Measurements from ENCODE around the gene PAQR7. TPM values are rescaled to one million over a fixed set of nuclear protein-coding genes. Genes with fewer than 3 reads are reported as not detected.
"Not testable (repeated sequence)": the region's sequence is repeated elsewhere in the genome, so short reads cannot be mapped to it uniquely, and the experiment has no call there.

The PAQR7 gene
- total and polyA plus RNA-seq, 2 donors: 10.4 to 13.4 TPM

- not testable (repeated sequence) for DNase-seq (ENCODE audit: extremely low spot score); H3K4me3 ChIP-seq (ENCODE audit: low read depth, low read length); H3K36me3 ChIP-seq (ENCODE audit: insufficient read depth); H3K4me1 ChIP-seq (ENCODE audit: insufficient read depth); H3K27ac ChIP-seq (ENCODE audit: low read depth)
- 97% methylated on average over 4 of the region's 4 CpGs for WGBS
Measured at GRCh38 chr1:25839808-25840207, 35.7 kb downstream of the PAQR7 start.

- Histone ChIP-seq H3K4me1 (ENCODE audit: insufficient read depth) (no peaks in the 10 kb centered on the region), H3K36me3 (ENCODE audit: insufficient read depth) (peaks cover 1% of the 10 kb centered on the region), H3K27ac (ENCODE audit: low read depth) (no peak overlapping the region), H3K4me3 (ENCODE audit: low read depth, low read length) (no peak overlapping the region)
- DNase-seq (ENCODE audit: extremely low spot score): no peak
- WGBS: 71% methylated on average over 1 of the region's 1 CpG
Measured at GRCh38 chr1:25837262-25837875, 38.1 kb downstream of the PAQR7 start.

DNA sequence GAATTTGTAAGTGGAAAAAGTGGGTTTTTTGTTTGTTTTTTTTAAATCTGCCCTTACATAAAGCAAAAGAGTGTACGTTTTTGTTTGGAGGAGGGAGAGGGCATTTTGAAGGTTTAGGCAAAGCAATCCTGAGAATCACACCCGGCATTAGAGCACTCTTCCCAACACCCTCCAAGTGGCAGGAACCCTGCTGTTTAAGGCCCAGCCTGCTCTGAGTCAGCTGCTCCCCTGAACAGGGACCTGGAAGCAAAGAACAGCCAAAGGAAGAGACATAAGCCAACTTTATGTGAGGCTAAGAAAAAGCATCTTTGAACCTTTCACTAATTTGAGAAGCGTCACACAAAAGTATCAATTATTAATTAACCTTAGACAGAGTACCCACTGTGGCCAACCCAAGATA is 38.8 kb downstream of the PAQR7 start:
- no peak overlapping the region for H3K27ac ChIP-seq (ENCODE audit: low read depth)
- WGBS: 67% methylated on average over 3 of the region's 3 CpGs
- no peak for DNase-seq (ENCODE audit: extremely low spot score)

DNA sequence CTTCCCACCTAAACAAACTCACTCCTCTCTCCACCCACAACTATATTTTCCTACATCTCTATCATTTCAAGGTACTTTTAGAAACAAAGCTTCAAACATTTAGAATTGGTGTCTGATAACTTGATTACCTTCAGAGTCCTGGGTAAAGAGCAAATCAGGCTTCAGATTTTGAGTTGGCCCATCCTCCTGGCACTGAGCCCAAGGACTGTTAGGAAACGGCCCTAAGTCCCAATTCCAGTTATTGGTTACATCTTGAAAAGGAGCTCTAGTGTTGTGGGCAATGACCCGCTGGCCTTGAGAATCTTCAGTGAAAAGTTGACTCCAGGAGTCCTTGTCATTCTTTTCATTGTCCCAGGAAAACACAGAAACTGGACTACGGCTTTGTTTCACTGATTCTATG is 40.6 kb downstream of the PAQR7 start:
- H3K4me3 ChIP-seq (ENCODE audit: low read depth, low read length): no peak overlapping the region
- no peak for DNase-seq (ENCODE audit: extremely low spot score)
- no peak overlapping the region for H3K27ac ChIP-seq (ENCODE audit: low read depth)
- H3K4me1 ChIP-seq (ENCODE audit: insufficient read depth): no peaks in the 10 kb centered on the region
- peaks cover 6% of the 10 kb centered on the region for H3K36me3 ChIP-seq (ENCODE audit: insufficient read depth)
- WGBS: 66% methylated on average over 3 of the region's 3 CpGs

More for the DNA sequence above, 38.8 kb downstream of the PAQR7 start:
- Histone ChIP-seq H3K4me3 (ENCODE audit: low read depth, low read length) (no peak overlapping the region), H3K4me1 (ENCODE audit: insufficient read depth) (no peaks in the 10 kb centered on the region), H3K36me3 (ENCODE audit: insufficient read depth) (peaks cover 1% of the 10 kb centered on the region)

DNA sequence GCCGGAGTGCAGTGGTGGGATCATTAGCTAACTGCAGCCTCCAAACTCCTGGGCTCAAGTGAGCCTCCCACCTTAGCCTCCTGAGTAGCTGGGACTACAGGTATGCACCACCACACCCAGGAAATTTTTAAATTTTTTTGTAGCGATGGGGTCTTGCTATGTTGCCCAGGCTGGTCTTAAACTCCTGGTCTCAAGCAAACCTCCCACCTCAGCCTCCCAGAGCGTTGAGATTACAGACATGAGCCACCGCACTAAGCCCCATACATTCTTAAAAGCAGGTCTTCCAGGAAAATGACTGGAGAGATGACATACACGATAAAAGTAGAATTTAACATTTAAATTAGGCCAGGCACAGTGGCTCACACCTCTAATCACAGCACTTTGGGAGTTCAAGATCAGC is 42.4 kb downstream of the PAQR7 start:
- no peak for DNase-seq (ENCODE audit: extremely low spot score)
- Histone ChIP-seq H3K4me3 (ENCODE audit: low read depth, low read length) (no peak overlapping the region), H3K4me1 (ENCODE audit: insufficient read depth) (no peaks in the 10 kb centered on the region), H3K27ac (ENCODE audit: low read depth) (no peak overlapping the region), H3K36me3 (ENCODE audit: insufficient read depth) (peaks cover 8% of the 10 kb centered on the region)
- WGBS: 97% methylated on average over 5 of the region's 5 CpGs

DNA sequence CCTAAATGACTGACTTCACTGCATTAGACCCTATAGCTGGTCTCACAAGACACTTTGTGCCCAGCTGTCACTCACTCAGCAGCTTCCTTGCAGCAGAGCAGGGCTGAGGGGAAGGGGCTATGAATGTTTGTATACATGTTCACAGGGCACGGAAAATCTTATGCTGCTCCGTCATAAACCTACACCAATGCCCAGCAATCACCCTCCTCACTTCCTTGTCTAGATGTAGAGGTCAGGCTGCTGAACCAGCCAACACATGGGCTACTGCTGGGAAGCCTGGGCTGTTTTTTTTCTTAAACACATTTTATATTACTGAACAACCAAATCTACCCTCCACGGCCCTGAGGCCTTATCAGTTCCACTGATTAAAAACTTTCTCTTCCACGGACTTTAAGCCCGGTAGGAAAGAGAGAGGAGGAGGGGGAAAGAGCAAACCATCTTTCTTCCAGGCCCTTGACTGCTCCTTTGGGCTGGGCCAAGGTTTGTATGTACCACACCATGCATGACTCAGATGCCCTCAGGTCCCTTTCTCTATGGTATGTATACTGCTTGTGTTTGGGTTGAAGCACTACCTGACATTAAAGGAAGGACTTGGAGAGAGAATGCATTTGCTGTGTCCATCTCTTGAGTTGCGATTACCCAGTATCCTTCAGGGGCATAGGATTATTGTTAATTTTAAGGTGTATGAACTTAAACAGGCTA is 43.0 kb downstream of the PAQR7 start:
- Histone ChIP-seq H3K36me3 (ENCODE audit: insufficient read depth) (peaks cover 8% of the 10 kb centered on the region), H3K4me1 (ENCODE audit: insufficient read depth) (no peaks in the 10 kb centered on the region), H3K4me3 (ENCODE audit: low read depth, low read length) (no peak overlapping the region), H3K27ac (ENCODE audit: low read depth) (no peak overlapping the region)
- WGBS: 67% methylated on average over 6 of the region's 6 CpGs
- DNase-seq (ENCODE audit: extremely low spot score): no peak

DNA sequence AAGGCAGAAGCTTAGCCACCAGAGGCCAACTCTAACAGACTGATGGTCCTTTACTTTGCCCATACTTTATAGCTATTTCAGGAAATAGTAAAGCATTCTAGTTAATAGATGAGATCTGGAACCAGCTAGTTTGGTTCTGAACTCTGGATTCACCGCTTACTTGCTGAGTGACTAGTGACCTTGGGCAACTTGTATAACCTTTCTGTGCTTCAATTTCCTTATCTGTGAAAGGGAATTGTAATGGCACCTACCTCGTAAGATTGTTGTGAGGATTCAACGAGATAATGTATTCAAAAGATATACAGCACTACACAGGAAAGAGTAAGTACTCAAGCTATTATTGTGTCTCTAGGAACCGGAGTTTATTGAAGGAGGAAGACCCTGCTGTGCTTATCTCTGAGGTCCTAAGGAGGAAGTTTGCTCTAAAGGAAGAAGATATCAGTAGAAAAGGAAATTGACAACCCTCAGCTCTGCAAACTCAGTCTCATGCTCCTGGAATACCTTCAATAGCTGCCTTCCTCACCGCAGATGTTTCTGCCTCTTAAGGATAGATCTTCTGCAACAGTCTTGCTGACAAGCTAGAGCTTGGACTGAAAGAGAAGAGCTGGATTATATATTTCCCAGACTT is 43.8 kb downstream of the PAQR7 start:
- Histone ChIP-seq H3K4me3 (ENCODE audit: low read depth, low read length) (no peak overlapping the region), H3K36me3 (ENCODE audit: insufficient read depth) (peaks cover 8% of the 10 kb centered on the region), H3K4me1 (ENCODE audit: insufficient read depth) (no peaks in the 10 kb centered on the region), H3K27ac (ENCODE audit: low read depth) (no peak overlapping the region)
- DNase-seq (ENCODE audit: extremely low spot score): no peak
- 62% methylated on average over 5 of the region's 5 CpGs for WGBS

DNA sequence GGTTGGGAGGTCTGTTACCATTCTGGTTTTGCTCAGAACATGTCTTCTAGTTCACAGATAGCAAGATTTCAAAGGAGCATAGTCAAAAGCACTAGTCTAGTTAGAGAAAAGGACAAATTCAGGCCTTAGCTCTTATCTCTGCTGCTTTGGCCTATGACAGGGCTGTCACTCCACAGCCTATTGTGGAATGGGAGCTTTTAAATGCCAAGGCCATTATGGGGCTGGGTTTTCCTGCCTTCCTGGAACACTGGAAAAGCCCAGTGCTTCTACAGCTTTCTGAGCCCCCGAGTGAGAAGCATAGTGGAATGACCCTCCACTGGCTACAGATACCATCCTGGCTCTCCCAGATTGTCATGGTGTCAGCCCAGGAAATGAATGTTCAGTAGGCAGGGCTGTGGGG is 46.5 kb downstream of the PAQR7 start:
- H3K36me3 ChIP-seq (ENCODE audit: insufficient read depth): peaks cover 6% of the 10 kb centered on the region
- H3K27ac ChIP-seq (ENCODE audit: low read depth): no peak overlapping the region
- 83% methylated on average over 1 of the region's 1 CpG for WGBS
- no peak for DNase-seq (ENCODE audit: extremely low spot score)
- H3K4me1 ChIP-seq (ENCODE audit: insufficient read depth): no peaks in the 10 kb centered on the region
- no peak overlapping the region for H3K4me3 ChIP-seq (ENCODE audit: low read depth, low read length)

DNA sequence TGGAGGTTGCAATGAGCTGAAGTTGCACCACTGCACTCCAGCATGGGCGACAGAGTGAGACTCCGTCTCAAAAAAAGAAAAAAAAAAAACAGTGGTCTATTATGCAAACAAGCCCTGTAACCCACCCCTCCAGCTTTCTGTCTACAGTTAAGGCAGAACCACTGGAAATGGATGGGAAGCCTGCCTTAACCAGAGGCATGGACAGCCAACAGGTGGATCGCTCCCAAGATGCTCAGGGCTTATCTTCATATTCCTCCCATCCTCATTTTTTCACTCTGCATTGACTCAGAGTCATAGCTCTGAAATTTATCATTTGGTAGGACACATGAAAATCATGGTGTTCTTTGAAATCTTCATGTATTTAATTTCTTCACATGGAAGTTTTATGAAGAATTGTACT is 47.0 kb downstream of the PAQR7 start:
- DNase-seq (ENCODE audit: extremely low spot score): no peak
- Histone ChIP-seq H3K4me3 (ENCODE audit: low read depth, low read length) (no peak overlapping the region), H3K4me1 (ENCODE audit: insufficient read depth) (no peaks in the 10 kb centered on the region), H3K36me3 (ENCODE audit: insufficient read depth) (peaks cover 6% of the 10 kb centered on the region), H3K27ac (ENCODE audit: low read depth) (no peak overlapping the region)
- 61% methylated on average over 3 of the region's 3 CpGs for WGBS

DNA sequence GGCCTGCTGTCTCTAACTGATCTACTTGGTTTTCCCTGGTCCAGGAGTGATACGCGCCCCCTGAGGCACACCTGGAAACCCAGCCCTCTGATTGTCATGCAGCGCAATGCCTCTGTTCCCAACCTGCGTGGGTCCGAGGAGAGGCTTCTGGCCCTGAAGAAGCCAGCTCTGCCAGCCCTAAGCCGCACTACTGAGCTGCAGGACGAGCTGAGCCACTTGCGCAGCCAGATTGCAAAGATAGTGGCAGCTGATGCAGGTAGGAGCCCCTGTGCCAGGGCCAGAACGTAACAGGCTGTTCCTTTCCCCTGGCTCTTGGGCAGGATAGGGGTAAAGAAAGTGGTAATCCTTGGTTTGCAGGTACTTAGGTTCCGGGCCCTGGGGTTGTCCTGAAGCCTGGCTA is 48.9 kb downstream of the PAQR7 start:
- no peak overlapping the region for H3K27ac ChIP-seq (ENCODE audit: low read depth)
- DNase-seq (ENCODE audit: extremely low spot score): no peak
- H3K4me3 ChIP-seq (ENCODE audit: low read depth, low read length): no peak overlapping the region
- WGBS: 97% methylated on average over 10 of the region's 10 CpGs
- peaks cover 6% of the 10 kb centered on the region for H3K36me3 ChIP-seq (ENCODE audit: insufficient read depth)
- no peaks in the 10 kb centered on the region for H3K4me1 ChIP-seq (ENCODE audit: insufficient read depth)

DNA sequence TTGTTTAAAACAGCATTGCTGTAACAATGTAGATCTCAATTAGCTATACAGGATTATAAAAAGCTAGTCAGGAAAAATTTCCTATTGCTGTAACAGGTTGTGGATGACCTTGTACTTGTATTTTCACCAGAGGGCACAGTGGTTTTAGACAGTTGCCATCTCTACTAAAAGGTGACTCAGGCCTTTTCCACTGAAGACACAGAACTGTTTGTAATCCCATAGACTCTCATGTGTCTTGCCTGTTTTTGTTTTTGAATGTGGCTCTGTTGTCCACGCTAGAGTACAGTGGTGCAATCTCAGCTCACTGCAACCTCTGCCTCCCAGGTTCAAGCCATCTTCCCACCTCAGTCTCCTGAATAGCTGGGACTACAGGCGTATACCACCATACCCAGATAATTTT is 49.9 kb downstream of the PAQR7 start:
- H3K27ac ChIP-seq (ENCODE audit: low read depth): no peak overlapping the region
- no peak overlapping the region for H3K4me3 ChIP-seq (ENCODE audit: low read depth, low read length)
- 88% methylated on average over 2 of the region's 2 CpGs for WGBS
- H3K36me3 ChIP-seq (ENCODE audit: insufficient read depth): peaks cover 3% of the 10 kb centered on the region
- DNase-seq (ENCODE audit: extremely low spot score): no peak
- no peaks in the 10 kb centered on the region for H3K4me1 ChIP-seq (ENCODE audit: insufficient read depth)

GRCh38 chr1:25821630-25822091 is 53.8 kb downstream of the PAQR7 start:
- Histone ChIP-seq H3K27ac (ENCODE audit: low read depth) (no peak overlapping the region), H3K4me1 (ENCODE audit: insufficient read depth) (no peaks in the 10 kb centered on the region), H3K4me3 (ENCODE audit: low read depth, low read length) (no peak overlapping the region), H3K36me3 (ENCODE audit: insufficient read depth) (no peaks in the 10 kb centered on the region)
- WGBS: 64% methylated on average over 5 of the region's 5 CpGs
- DNase-seq (ENCODE audit: extremely low spot score): no peak

- H3K27ac ChIP-seq (ENCODE audit: low read depth): no peak overlapping the region
- DNase-seq (ENCODE audit: extremely low spot score): no peak
- H3K36me3 ChIP-seq (ENCODE audit: insufficient read depth): no peaks in the 10 kb centered on the region
- WGBS: 28% methylated on average over 10 of the region's 10 CpGs
- H3K4me1 ChIP-seq (ENCODE audit: insufficient read depth): no peaks in the 10 kb centered on the region
- peak overlapping the region; percentile 82 for H3K4me3 ChIP-seq (ENCODE audit: low read depth, low read length)
Measured at GRCh38 chr1:25821112-25821476, 54.4 kb downstream of the PAQR7 start.
